Measurements from ENCODE around the gene ACACB.

Gene ACACB

DNA sequence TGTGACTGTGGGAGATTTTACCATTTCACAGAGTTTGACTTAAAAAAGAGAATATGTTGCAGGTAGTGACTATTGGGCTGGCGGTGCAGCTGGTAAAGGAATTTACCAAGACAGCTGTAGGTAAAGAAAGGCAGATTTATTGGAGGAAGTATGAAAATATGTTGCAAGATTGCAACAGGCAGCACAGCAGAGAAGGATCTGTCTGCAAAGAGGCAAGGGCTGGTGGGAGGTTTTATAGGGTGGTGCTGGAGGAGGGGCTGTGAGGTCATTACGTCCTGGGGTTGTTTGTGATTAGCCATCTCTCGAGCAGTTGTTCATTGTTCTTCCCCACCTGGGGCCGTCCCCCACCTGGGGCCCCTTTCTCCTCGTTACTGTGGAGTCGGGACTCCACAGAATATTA, 62.1 kb downstream of the ACACB start:
- peak; percentile 8 for DNase-seq

GRCh38 chr12:109179927-109180326, 63.5 kb downstream of the ACACB start:
- no peak for DNase-seq

- DNase-seq = no peak
These were observed 65.9 kb downstream of the ACACB start for GRCh38 chr12:109182041-109182839.

- DNase-seq = no peak
These were observed 69.1 kb downstream of the ACACB start for GRCh38 chr12:109185441-109185840.

GRCh38 chr12:109186993-109187653, 70.7 kb downstream of the ACACB start:
- no peak for DNase-seq

DNA sequence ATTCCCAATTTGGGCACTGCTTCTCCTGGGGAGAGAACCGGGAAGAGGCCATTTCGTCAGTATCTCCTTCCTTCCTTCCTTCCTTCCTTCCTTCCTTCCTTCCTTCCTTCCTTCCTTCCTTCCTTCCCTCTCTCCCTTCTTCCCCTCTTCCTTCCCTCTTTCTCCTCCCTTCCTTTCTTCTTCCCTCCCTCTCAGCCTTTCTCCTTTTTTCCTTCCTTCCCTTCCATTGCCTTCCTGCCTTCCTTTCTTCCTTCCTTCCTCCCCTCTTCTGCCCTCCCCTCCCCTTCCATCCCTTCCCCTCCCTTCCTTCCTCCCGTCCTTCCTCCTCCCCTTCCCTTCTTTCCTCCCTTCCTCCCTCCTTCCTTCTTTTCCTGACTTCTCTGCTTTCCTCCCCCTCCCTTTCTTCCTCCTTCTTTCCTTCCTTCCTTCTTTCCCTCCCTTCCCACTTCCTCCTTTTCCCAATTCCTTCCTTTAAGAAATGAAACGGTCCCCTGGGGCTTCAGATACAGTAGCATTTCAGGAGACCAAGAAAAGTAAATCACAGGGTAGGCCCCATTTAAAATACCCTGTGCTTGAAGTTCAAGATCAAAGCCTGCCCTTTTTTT, 71.8 kb downstream of the ACACB start:
- no peak for DNase-seq

DNA sequence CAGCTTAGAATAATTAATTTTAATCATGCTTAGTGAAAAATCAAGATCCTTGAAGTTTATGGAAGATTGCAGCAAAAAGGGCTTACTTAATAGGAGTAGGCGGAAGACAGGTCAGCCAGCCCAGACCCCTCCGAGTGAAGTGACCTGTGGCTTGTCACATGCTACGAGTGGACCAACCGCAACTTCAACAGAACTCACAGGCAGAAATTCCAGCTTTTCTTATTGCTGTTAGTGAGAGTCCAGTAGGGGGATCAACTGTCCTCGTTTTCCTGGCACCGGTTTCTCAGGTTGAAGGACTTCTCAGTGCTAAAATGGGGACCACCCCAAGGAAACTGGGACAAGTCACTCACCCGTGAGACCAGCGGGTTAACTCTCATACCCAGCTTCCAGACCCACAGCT, 72.9 kb downstream of the ACACB start:
- DNase-seq = no peak

DNA sequence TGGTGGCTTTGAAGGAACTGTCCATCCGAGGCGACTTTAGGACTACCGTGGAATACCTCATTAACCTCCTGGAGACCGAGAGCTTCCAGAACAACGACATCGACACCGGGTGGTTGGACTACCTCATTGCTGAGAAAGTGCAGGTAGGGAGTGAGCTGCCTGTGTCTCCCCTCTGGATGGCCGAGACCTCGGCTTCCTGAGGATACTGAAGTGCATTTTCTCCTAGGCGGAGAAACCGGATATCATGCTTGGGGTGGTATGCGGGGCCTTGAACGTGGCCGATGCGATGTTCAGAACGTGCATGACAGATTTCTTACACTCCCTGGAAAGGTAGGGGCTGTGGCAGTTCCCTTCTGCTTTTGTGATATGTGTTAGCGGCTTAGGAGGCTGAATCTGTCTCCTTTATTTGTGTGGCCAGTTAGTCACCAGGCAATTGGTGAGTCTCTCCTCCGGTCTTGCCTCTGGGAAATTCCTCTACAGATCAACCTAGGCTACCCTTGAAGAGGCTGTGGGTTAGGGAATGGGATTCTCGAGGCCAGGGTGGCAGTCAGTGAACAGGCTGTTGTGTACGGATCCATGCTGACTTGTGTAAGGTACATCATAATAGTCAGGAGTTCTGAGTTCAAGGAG, 75.3 kb downstream of the ACACB start:
- no peak for DNase-seq

- DNase-seq = no peak
These were observed 76.0 kb downstream of the ACACB start for GRCh38 chr12:109192358-109192757.

DNA sequence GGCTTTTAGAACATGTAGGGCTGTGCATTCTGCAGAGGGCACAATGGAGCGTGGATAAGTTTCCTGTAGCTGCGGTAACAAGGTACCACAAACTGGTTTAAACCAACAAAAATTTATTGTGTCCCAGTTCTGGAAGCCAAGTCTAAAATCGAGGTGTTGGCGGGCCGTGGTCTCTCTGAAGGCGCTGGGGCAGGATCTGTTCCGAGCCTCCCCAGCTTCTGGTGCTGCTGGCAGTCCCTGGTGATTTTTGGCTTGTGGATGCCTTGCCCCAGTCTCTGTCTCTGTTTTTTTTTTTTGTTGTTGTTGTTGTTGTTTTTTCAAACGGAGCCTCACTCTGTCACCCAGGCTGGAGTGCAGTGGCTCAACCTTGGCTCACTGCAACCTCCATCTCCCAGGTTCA, 77.5 kb downstream of the ACACB start:
- DNase-seq = no peak

DNA sequence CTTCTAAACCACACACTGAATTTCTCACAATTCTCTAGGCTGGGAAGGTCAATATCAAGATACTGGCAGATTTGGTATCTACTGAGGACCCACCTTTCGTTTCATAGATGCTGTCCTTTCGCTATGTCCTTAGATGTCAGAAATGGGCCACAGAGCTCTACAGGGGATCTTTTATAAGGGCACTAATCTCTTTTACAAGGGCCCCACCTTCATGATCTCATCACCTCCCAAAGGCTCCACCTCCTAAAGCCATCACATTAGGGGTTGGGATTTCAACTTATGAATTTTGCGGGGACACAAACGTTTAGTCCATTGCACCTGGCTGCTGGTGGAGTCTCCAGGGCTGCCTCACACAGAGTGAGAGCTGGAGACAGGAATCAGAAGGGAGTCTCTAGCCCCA, 79.9 kb downstream of the ACACB start:
- DNase-seq = no peak

DNA sequence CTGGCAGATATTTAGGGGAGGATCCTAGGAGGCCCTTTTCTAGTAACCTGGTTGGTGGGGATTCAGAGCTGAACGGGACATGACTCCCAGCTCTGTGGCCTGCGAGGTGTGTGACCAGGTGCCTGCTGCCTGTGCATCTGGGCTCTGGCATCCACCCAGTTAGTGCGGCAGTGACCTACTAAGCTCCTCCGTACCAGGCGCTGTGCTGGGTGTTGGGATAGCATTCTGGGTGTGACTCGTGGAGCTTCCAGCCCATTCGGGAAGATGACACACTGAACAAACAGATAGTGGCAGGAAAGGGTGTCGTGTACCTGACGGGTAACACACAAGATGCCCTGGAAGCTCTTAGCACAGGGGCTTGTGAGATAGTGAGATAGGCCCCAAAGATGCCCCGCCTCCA, 80.9 kb downstream of the ACACB start:
- no peak for DNase-seq

- DNase-seq = no peak
These were observed 82.9 kb downstream of the ACACB start for GRCh38 chr12:109199324-109199723.

GRCh38 chr12:109200825-109201495, 84.6 kb downstream of the ACACB start:
- no peak for DNase-seq

- DNase-seq = no peak
These were observed 85.1 kb downstream of the ACACB start for GRCh38 chr12:109201496-109201885.

- no peak for DNase-seq
These were observed 86.4 kb downstream of the ACACB start for GRCh38 chr12:109202770-109203169.

GRCh38 chr12:109203480-109203879, 87.1 kb downstream of the ACACB start:
- DNase-seq = no peak

GRCh38 chr12:109209082-109209481, 92.7 kb downstream of the ACACB start:
- no peak for DNase-seq

- DNase-seq = no peak
These were observed 96.2 kb downstream of the ACACB start for GRCh38 chr12:109212460-109213115.

DNA sequence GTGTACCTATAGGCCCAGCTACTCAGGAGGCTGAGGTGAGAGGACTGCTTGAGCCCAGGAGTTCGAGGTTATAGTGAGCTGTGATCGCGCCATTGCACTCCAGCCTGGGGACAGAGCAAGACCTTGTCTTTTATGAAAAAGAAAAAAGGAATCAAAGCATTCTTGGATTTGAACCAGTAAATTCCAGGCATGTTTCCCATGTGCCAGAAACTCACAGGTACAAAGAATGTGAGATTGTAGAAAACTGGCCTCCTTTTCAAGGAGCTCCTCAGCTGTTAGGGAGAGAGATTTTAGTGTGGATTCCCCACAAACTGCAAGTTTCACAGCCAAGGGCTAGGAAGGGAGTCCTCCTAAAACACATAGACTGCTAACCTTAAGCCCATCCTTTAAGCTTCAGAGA, 97.7 kb downstream of the ACACB start:
- no peak for DNase-seq

GRCh38 chr12:109218996-109219395, 102.6 kb downstream of the ACACB start:
- DNase-seq = no peak

GRCh38 chr12:109219938-109220337, 103.6 kb downstream of the ACACB start:
- no peak for DNase-seq

Measured in hematopoietic multipotent progenitor cell treated with erythropoietin and hydrocortisone succinate and interleukin-3 and kit ligand, for 6 days (in vitro differentiated cells).